Subcutaneous abdominal adipose tissue (tissue), 5 donors: ENCODE data around the gene TEX28.
"Not testable (repeated sequence)": the region's sequence is repeated elsewhere in the genome, so short reads cannot be mapped to it uniquely, and the experiment has no call there.

Experiments
- H3K27ac ChIP-seq: one replicate; pipeline ENCODE4 v1.7.0; 2013; ENCODE audit warnings: low read depth, mild to moderate bottlenecking, inconsistent platforms, low read length, moderate library complexity
- H3K27me3 ChIP-seq, 5 donors: one replicate each; pipeline ENCODE4 v1.7.0; 2013; ENCODE audit warnings: low read length in 5 of 5, inconsistent platforms in 1 of 5; ENCODE audit not compliant: control insufficient read depth in 5 of 5, insufficient read depth in 4 of 5
- H3K36me3 ChIP-seq, 5 donors: one replicate each; pipeline ENCODE4 v1.7.0; 2013; ENCODE audit warnings: low read length in 5 of 5; ENCODE audit not compliant: control insufficient read depth in 5 of 5, insufficient read depth in 5 of 5
- H3K4me1 ChIP-seq, 5 donors: one replicate each; pipeline ENCODE4 v1.7.0; 2013; ENCODE audit warnings: low read length in 5 of 5, mild to moderate bottlenecking in 3 of 5, moderate library complexity in 1 of 5; ENCODE audit not compliant: control insufficient read depth in 5 of 5, insufficient read depth in 5 of 5
- H3K4me3 ChIP-seq, 5 donors: one replicate each; pipeline ENCODE4 v1.7.0; 2013; ENCODE audit warnings: low read length in 5 of 5, low read depth in 1 of 5
- H3K9ac ChIP-seq, 5 donors: one replicate each; pipeline ENCODE4 v1.7.0; 2013; ENCODE audit warnings: low read length in 5 of 5, mild to moderate bottlenecking in 4 of 5, moderate library complexity in 3 of 5
- H3K9me3 ChIP-seq, 5 donors: one replicate each; pipeline ENCODE4 v1.7.0; 2013; ENCODE audit warnings: low read length in 5 of 5; ENCODE audit not compliant: control insufficient read depth in 5 of 5
- donor health status: healthy.
- donor health status: healthy.
- donor health status: healthy.
- donor health status: healthy.
- donor health status: healthy.

The TEX28 gene

GRCh38 chrX:154248076-154248475 lies 46.8 kb downstream of the TEX28 start:
- not testable (repeated sequence) for H3K4me1 ChIP-seq, H3K4me3 ChIP-seq, H3K27ac ChIP-seq, H3K9me3 ChIP-seq, H3K36me3 ChIP-seq, H3K9ac ChIP-seq, H3K27me3 ChIP-seq

GRCh38 chrX:154247377-154248045 lies 47.4 kb downstream of the TEX28 start:
- not testable (repeated sequence) for H3K4me1 ChIP-seq, H3K27ac ChIP-seq, H3K9ac ChIP-seq, H3K4me3 ChIP-seq, H3K27me3 ChIP-seq, H3K9me3 ChIP-seq, H3K36me3 ChIP-seq

- H3K36me3 ChIP-seq, H3K27ac ChIP-seq, H3K4me3 ChIP-seq, H3K27me3 ChIP-seq, H3K4me1 ChIP-seq, H3K9ac ChIP-seq, H3K9me3 ChIP-seq: not testable (repeated sequence)
Measured at GRCh38 chrX:154239982-154240503, 54.9 kb downstream of the TEX28 start.

- H3K36me3 ChIP-seq, H3K9ac ChIP-seq, H3K27me3 ChIP-seq, H3K4me1 ChIP-seq, H3K4me3 ChIP-seq, H3K9me3 ChIP-seq, H3K27ac ChIP-seq: not testable (repeated sequence)
Measured at GRCh38 chrX:154238939-154239559, 55.9 kb downstream of the TEX28 start.

- H3K4me3 ChIP-seq, H3K9me3 ChIP-seq, H3K9ac ChIP-seq, H3K27ac ChIP-seq, H3K27me3 ChIP-seq, H3K36me3 ChIP-seq, H3K4me1 ChIP-seq: not testable (repeated sequence)
Measured at GRCh38 chrX:154233620-154234019, 61.3 kb downstream of the TEX28 start.

- not testable (repeated sequence) for H3K9me3 ChIP-seq, H3K4me1 ChIP-seq, H3K27me3 ChIP-seq, H3K4me3 ChIP-seq, H3K9ac ChIP-seq, H3K27ac ChIP-seq, H3K36me3 ChIP-seq
Measured at GRCh38 chrX:154231443-154231842, 63.5 kb downstream of the TEX28 start.

GRCh38 chrX:154226706-154227105 lies 68.2 kb downstream of the TEX28 start:
- H3K9me3 ChIP-seq, H3K4me3 ChIP-seq, H3K27me3 ChIP-seq, H3K4me1 ChIP-seq, H3K36me3 ChIP-seq, H3K9ac ChIP-seq, H3K27ac ChIP-seq: not testable (repeated sequence)

- not testable (repeated sequence) for H3K4me1 ChIP-seq, H3K27ac ChIP-seq, H3K27me3 ChIP-seq, H3K4me3 ChIP-seq, H3K9me3 ChIP-seq, H3K9ac ChIP-seq, H3K36me3 ChIP-seq
Measured at GRCh38 chrX:154225292-154225691, 69.6 kb downstream of the TEX28 start.
